Natural killer cell (primary cell): ENCODE measurements around the gene NUP214. TPM values are rescaled to one million over a fixed set of nuclear protein-coding genes. Genes with fewer than 3 reads are reported as not detected.

ENCODE experiments used
- ATAC-seq, 3 donors: fragments of 150-1000 bp in 2 of 3; fragments of 200-7000 bp in 1 of 3; cut with Tn5 transposase; 1 replicate in 1 of 3; 2 replicates in 2 of 3; pipeline ENCODE4 v1.10.0; 2021; ENCODE audit warnings: mild to moderate bottlenecking in 2 of 3, moderate library complexity in 2 of 3
- DNase-seq, 2 donors: peaks; one replicate each; pipeline versions ENCODE4 v3.0.0 to v3.0.0-alpha.2; 2013 to 2021; ENCODE audit warnings: mixed read lengths in 1 of 2
- H3K27ac ChIP-seq: one replicate; pipeline ENCODE4 v1.5.1; 2013; ENCODE audit warnings: mild to moderate bottlenecking, low read length
- H3K27me3 ChIP-seq: one replicate; pipeline ENCODE4 v1.6.1; 2013; ENCODE audit warnings: low read length; ENCODE audit not compliant: control insufficient read depth, insufficient read depth
- H3K36me3 ChIP-seq: one replicate; pipeline ENCODE4 v1.6.1; 2013; ENCODE audit warnings: low read length; ENCODE audit not compliant: control insufficient read depth, insufficient read depth
- H3K4me1 ChIP-seq: one replicate; pipeline ENCODE4 v1.6.1; 2013; ENCODE audit warnings: low read length; ENCODE audit not compliant: control insufficient read depth, insufficient read depth
- H3K4me3 ChIP-seq: one replicate; pipeline ENCODE4 v1.5.1; 2013; ENCODE audit warnings: low read length
- H3K9me3 ChIP-seq: one replicate; pipeline ENCODE4 v1.6.1; 2013; ENCODE audit warnings: low read length; ENCODE audit not compliant: control insufficient read depth, insufficient read depth
- H3K27ac Mint-ChIP-seq, 2 donors: one replicate each; pipeline ENCODE4 v1.8.0; 2022; ENCODE audit warnings: mild to moderate bottlenecking in 2 of 2, mixed read lengths in 2 of 2, moderate library complexity in 1 of 2
- H3K27me3 Mint-ChIP-seq, 2 donors: one replicate each; pipeline ENCODE4 v1.8.0; 2022; ENCODE audit warnings: low read depth in 2 of 2, mixed read lengths in 2 of 2
- H3K36me3 Mint-ChIP-seq: one replicate; pipeline ENCODE4 v1.8.0; 2022; ENCODE audit warnings: mixed read lengths
- H3K4me1 Mint-ChIP-seq, 2 donors: one replicate each; pipeline ENCODE4 v1.8.0; 2022; ENCODE audit warnings: mixed read lengths in 2 of 2
- H3K4me3 Mint-ChIP-seq: one replicate; pipeline ENCODE4 v1.8.0; 2022; ENCODE audit warnings: mild to moderate bottlenecking, moderate library complexity, mixed read lengths
- H3K9me3 Mint-ChIP-seq, 2 donors: one replicate each; pipeline ENCODE4 v1.8.0; 2022; ENCODE audit warnings: mixed read lengths in 2 of 2
- CTCF ChIP-seq: fragments of 200-600 bp; IDR thresholded peaks from one replicate; pipeline ENCODE4 v1.8.0; 2022; ENCODE audit warnings: antibody characterized with exemption
- WGBS: methylation state at CpG from one replicate; pipeline ENCODE4 v1.1.7; 2013; ENCODE audit warnings: missing lambda C conversion rate; ENCODE audit not compliant: insufficient coverage; 5-methylcytosine and 5-hydroxymethylcytosine counted together
- intact Hi-C: fragments of 100-400 bp; cut with micrococcal nuclease; formaldehyde crosslinking; loops from one replicate; pipeline ENCODE4 v1.14.2; 2022
- total RNA-seq, 4 donors: library from RNA; stranded (reverse); fragments of 120-200 nt in 1 of 4; gene quantifications; one replicate each; pipeline versions ENCODE4 v1.2.3 to v1.2.4, GENCODE V29; 2013 to 2022

The NUP214 gene
- total RNA-seq, 3 donors from 2014 or later (not counting 1 experiment from before 2014, with no cell fraction given), result 125 to 133 (median 132) TPM

GRCh38 chr9:131140550-131140949 is 15.2 kb downstream of the NUP214 start:
- H3K27me3 Mint-ChIP-seq, result no peaks in the 10 kb centered on the region
- WGBS, result 98% methylated on average over 3 of the region's 3 CpGs
- DNase-seq, result no peak
- Histone ChIP-seq H3K36me3 (peaks cover 86% of the 10 kb centered on the region), H3K27ac (no peak overlapping the region), H3K9me3 (no peaks in the 10 kb centered on the region), H3K27me3 (no peaks in the 10 kb centered on the region), H3K4me1 (no peaks in the 10 kb centered on the region), H3K4me3 (no peak overlapping the region)
- no peak overlapping the region for H3K4me3 Mint-ChIP-seq
- H3K4me1 Mint-ChIP-seq, result no peaks in the 10 kb centered on the region
- TF ChIP-seq CTCF, result no peak
- H3K36me3 Mint-ChIP-seq, result peaks cover 64% of the 10 kb centered on the region
- H3K27ac Mint-ChIP-seq, result no peak overlapping the region
- ATAC-seq, result no peak
- no peaks in the 10 kb centered on the region for H3K9me3 Mint-ChIP-seq
- intact Hi-C loops, result no loop called here

- ATAC-seq, result no peak
- Histone ChIP-seq H3K4me3 (no peak overlapping the region), H3K4me1 (no peaks in the 10 kb centered on the region), H3K36me3 (peaks cover 83% of the 10 kb centered on the region), H3K27me3 (no peaks in the 10 kb centered on the region), H3K9me3 (no peaks in the 10 kb centered on the region), H3K27ac (no peak overlapping the region)
- Mint-ChIP-seq H3K4me1 (no peaks in the 10 kb centered on the region), H3K4me3 (no peak overlapping the region), H3K9me3 (no peaks in the 10 kb centered on the region), H3K36me3 (peaks cover 61% of the 10 kb centered on the region), H3K27me3 (no peaks in the 10 kb centered on the region), H3K27ac (no peak overlapping the region)
- no peak for DNase-seq
- no peak for TF ChIP-seq CTCF
- WGBS, result 96% methylated on average over 2 of the region's 3 CpGs
- intact Hi-C loops, result no loop called here
These were observed 16.8 kb downstream of the NUP214 start for GRCh38 chr9:131142160-131142559.

GRCh38 chr9:131144201-131144600 is 18.8 kb downstream of the NUP214 start:
- no peak for TF ChIP-seq CTCF
- DNase-seq (no peak), ATAC-seq (no peak)
- no peaks in the 10 kb centered on the region for H3K4me1 ChIP-seq
- no peak overlapping the region for H3K27ac ChIP-seq
- Mint-ChIP-seq H3K27ac (no peak overlapping the region), H3K9me3 (no peaks in the 10 kb centered on the region), H3K4me3 (no peak overlapping the region), H3K36me3 (peaks cover 53% of the 10 kb centered on the region), H3K4me1 (peaks cover 3 to 4% of the 10 kb centered on the region in 2 donors), H3K27me3 (no peaks in the 10 kb centered on the region)
- H3K27me3 ChIP-seq, result no peaks in the 10 kb centered on the region
- peaks cover 81% of the 10 kb centered on the region for H3K36me3 ChIP-seq
- intact Hi-C loops, result no loop called here
- H3K4me3 ChIP-seq, result no peak overlapping the region
- WGBS, result 81% methylated on average over 3 of the region's 3 CpGs
- no peaks in the 10 kb centered on the region for H3K9me3 ChIP-seq

GRCh38 chr9:131145245-131145644 is 19.9 kb downstream of the NUP214 start:
- Histone ChIP-seq H3K9me3 (no peaks in the 10 kb centered on the region), H3K4me1 (no peaks in the 10 kb centered on the region), H3K4me3 (no peak overlapping the region), H3K36me3 (peaks cover 81% of the 10 kb centered on the region), H3K27me3 (no peaks in the 10 kb centered on the region), H3K27ac (no peak overlapping the region)
- Mint-ChIP-seq H3K4me3 (no peak overlapping the region), H3K36me3 (peaks cover 53% of the 10 kb centered on the region), H3K27me3 (no peaks in the 10 kb centered on the region), H3K9me3 (no peaks in the 10 kb centered on the region), H3K27ac (no peak overlapping the region), H3K4me1 (peaks cover 12% of the 10 kb centered on the region in 2 donors)
- 100% methylated on average over 2 of the region's 2 CpGs for WGBS
- DNase-seq, result no peak
- ATAC-seq, result no peak
- TF ChIP-seq CTCF, result no peak
- intact Hi-C loops, result no loop called here
